ENCODE results near the gene ARL8B. TPM values are rescaled to one million over a fixed set of nuclear protein-coding genes. Genes with fewer than 3 reads are reported as not detected.
A peak's percentile ranks its signal among the peaks of the same experiment; 100 is the strongest.
"Not testable (repeated sequence)": the region's sequence is repeated elsewhere in the genome, so short reads cannot be mapped to it uniquely, and the experiment has no call there.

Gene ARL8B
- total and polyA plus RNA-seq, 3 donors from 2014 or later = 50.1 to 60.4 (median 54.5) TPM

GRCh38 chr3:5096336-5097008, 25.6 kb upstream of the ARL8B start:
- H3K27ac ChIP-seq = no peak overlapping the region
- TF ChIP-seq CTCF (IDR thresholded peaks at IDR 0.05) = no peak
- no peak for TF ChIP-seq POLR2A (IDR thresholded peaks at IDR 0.05)
- DNase-seq = no peak
- WGBS, 2 donors = 52 to 56% methylated on average over 11 of the region's 11 CpGs
- no peaks in the 10 kb centered on the region for H3K36me3 ChIP-seq (ENCODE audit: low read depth, missing control alignments)
- H3K9me3 ChIP-seq = no peaks in the 10 kb centered on the region
- intact Hi-C loops (cut with DNase I; ENCODE audit: low total_unique reads) = loop anchor here (5.0 kb wide), 1 partner anchor 199 kb away; no protein-coding TSS in a partner anchor
- no peaks in the 10 kb centered on the region for H3K27me3 ChIP-seq
- H3K4me1 ChIP-seq = peaks cover 9% of the 10 kb centered on the region
- peak overlapping the region in 1 of 2 donors; percentile 32 for H3K4me3 ChIP-seq

- 73% methylated on average over 4 of the region's 4 CpGs for WGBS, 2 donors
These were observed 23.7 kb upstream of the ARL8B start for GRCh38 chr3:5098346-5098745.

GRCh38 chr3:5102532-5102931, 19.6 kb upstream of the ARL8B start:
- 73 to 78% methylated on average over 3 of the region's 3 CpGs for WGBS, 2 donors
- Histone ChIP-seq H3K4me1 (no peaks in the 10 kb centered on the region), H3K27ac (no peak overlapping the region), H3K9me3 (no peaks in the 10 kb centered on the region), H3K4me3 (no peak overlapping the region), H3K27me3 (no peaks in the 10 kb centered on the region), H3K36me3 (ENCODE audit: low read depth, missing control alignments) (no peaks in the 10 kb centered on the region)
- intact Hi-C loops (cut with DNase I; ENCODE audit: low total_unique reads) = no loop called here
- DNase-seq = no peak
- TF ChIP-seq CTCF (IDR thresholded peaks at IDR 0.05) = no peak
- no peak for TF ChIP-seq POLR2A (IDR thresholded peaks at IDR 0.05)

More at GRCh38 chr3:5098346-5098745, 23.7 kb upstream of the ARL8B start:
- no peak overlapping the region for H3K27ac ChIP-seq
- intact Hi-C loops (cut with DNase I; ENCODE audit: low total_unique reads) = loop anchor here (5.0 kb wide), 1 partner anchor 201 kb away; no protein-coding TSS in a partner anchor
- no peak overlapping the region for H3K4me3 ChIP-seq
- no peaks in the 10 kb centered on the region for H3K9me3 ChIP-seq
- peaks cover 9% of the 10 kb centered on the region for H3K4me1 ChIP-seq
- TF ChIP-seq CTCF (IDR thresholded peaks at IDR 0.05) (no peak), POLR2A (IDR thresholded peaks at IDR 0.05) (no peak)
- no peaks in the 10 kb centered on the region for H3K36me3 ChIP-seq (ENCODE audit: low read depth, missing control alignments)
- H3K27me3 ChIP-seq = no peaks in the 10 kb centered on the region
- DNase-seq = no peak

GRCh38 chr3:5103743-5104142, 18.3 kb upstream of the ARL8B start:
- no peak for TF ChIP-seq POLR2A (IDR thresholded peaks at IDR 0.05)
- no peak for TF ChIP-seq CTCF (IDR thresholded peaks at IDR 0.05)
- WGBS, 2 donors = 88 to 91% methylated on average over 3 of the region's 3 CpGs
- intact Hi-C loops (cut with DNase I; ENCODE audit: low total_unique reads) = no loop called here
- Histone ChIP-seq H3K27me3 (no peaks in the 10 kb centered on the region), H3K36me3 (ENCODE audit: low read depth, missing control alignments) (no peaks in the 10 kb centered on the region), H3K9me3 (no peaks in the 10 kb centered on the region), H3K4me1 (no peaks in the 10 kb centered on the region), H3K4me3 (no peak overlapping the region), H3K27ac (no peak overlapping the region)
- no peak for DNase-seq

- Histone ChIP-seq H3K9me3 (no peaks in the 10 kb centered on the region), H3K4me3 (no peak overlapping the region), H3K27ac (no peak overlapping the region), H3K4me1 (no peaks in the 10 kb centered on the region), H3K27me3 (no peaks in the 10 kb centered on the region), H3K36me3 (ENCODE audit: low read depth, missing control alignments) (no peaks in the 10 kb centered on the region)
- DNase-seq = no peak
- intact Hi-C loops (cut with DNase I; ENCODE audit: low total_unique reads) = no loop called here
- 80 to 88% methylated on average over 7 of the region's 7 CpGs for WGBS, 2 donors
- no peak for TF ChIP-seq CTCF (IDR thresholded peaks at IDR 0.05)
- no peak for TF ChIP-seq POLR2A (IDR thresholded peaks at IDR 0.05)
These were observed 17.0 kb upstream of the ARL8B start for GRCh38 chr3:5105050-5105449.

GRCh38 chr3:5106371-5106770, 15.7 kb upstream of the ARL8B start:
- DNase-seq; H3K36me3 ChIP-seq (ENCODE audit: low read depth, missing control alignments); H3K9me3 ChIP-seq; H3K4me3 ChIP-seq; H3K4me1 ChIP-seq; H3K27ac ChIP-seq; H3K27me3 ChIP-seq; intact Hi-C loops (cut with DNase I; ENCODE audit: low total_unique reads): not testable (repeated sequence)
- 85 to 97% methylated on average over 9 of the region's 9 CpGs for WGBS, 2 donors

GRCh38 chr3:5106933-5107334, 15.2 kb upstream of the ARL8B start:
- WGBS, 2 donors = 51 to 59% methylated on average over 2 of the region's 2 CpGs
- H3K4me3 ChIP-seq; intact Hi-C loops (cut with DNase I; ENCODE audit: low total_unique reads); H3K36me3 ChIP-seq (ENCODE audit: low read depth, missing control alignments); H3K27me3 ChIP-seq; H3K4me1 ChIP-seq; H3K27ac ChIP-seq; H3K9me3 ChIP-seq; DNase-seq: not testable (repeated sequence)

Data from testis (tissue), 3 donors.